NCI-H69 (cell line): ENCODE results near the gene CLEC2D.
"Not testable (repeated sequence)": the region's sequence is repeated elsewhere in the genome, so short reads cannot be mapped to it uniquely, and the experiment has no call there.

Experiments
- DNase-seq: peaks from one replicate; lab custom pipeline; 2025; lab: John Stamatoyannopoulos, UW

CLEC2D gene

GRCh38 chr12:9651265-9651729 lies 18.2 kb upstream of the CLEC2D start:
- DNase-seq = no peak

GRCh38 chr12:9660046-9660445 lies 9.5 kb upstream of the CLEC2D start:
- DNase-seq = no peak

- DNase-seq = no peak
Observed at GRCh38 chr12:9661720-9662119, 7.8 kb upstream of the CLEC2D start.

GRCh38 chr12:9662488-9662887 lies 7.0 kb upstream of the CLEC2D start:
- DNase-seq = no peak

GRCh38 chr12:9667403-9668160 lies 1.9 kb upstream of the CLEC2D start:
- DNase-seq = no peak

- no peak for DNase-seq
Observed at GRCh38 chr12:9668161-9669018, 1.1 kb upstream of the CLEC2D start.

- no peak for DNase-seq
Observed at GRCh38 chr12:9669019-9669326, 540 bp upstream of the CLEC2D start.

- DNase-seq = not testable (repeated sequence)
Observed at GRCh38 chr12:9672340-9672739, 2.8 kb downstream of the CLEC2D start.

GRCh38 chr12:9673404-9674225 lies 4.1 kb downstream of the CLEC2D start:
- peak; percentile 17 for DNase-seq

GRCh38 chr12:9674226-9674590 lies 4.7 kb downstream of the CLEC2D start:
- DNase-seq = no peak

GRCh38 chr12:9682508-9682907 lies 13.0 kb downstream of the CLEC2D start:
- not testable (repeated sequence) for DNase-seq

GRCh38 chr12:9682949-9683348 lies 13.4 kb downstream of the CLEC2D start:
- DNase-seq = not testable (repeated sequence)

GRCh38 chr12:9685366-9685765 lies 15.9 kb downstream of the CLEC2D start:
- DNase-seq = peak; percentile 33

- no peak for DNase-seq
Observed at GRCh38 chr12:9685915-9686314, 16.4 kb downstream of the CLEC2D start.

GRCh38 chr12:9687228-9687627 lies 17.7 kb downstream of the CLEC2D start:
- no peak for DNase-seq

- no peak for DNase-seq
Observed at GRCh38 chr12:9692909-9693308, 23.4 kb downstream of the CLEC2D start.

- no peak for DNase-seq
Observed at GRCh38 chr12:9694241-9694640, 24.7 kb downstream of the CLEC2D start.

GRCh38 chr12:9695150-9695549 lies 25.6 kb downstream of the CLEC2D start:
- not testable (repeated sequence) for DNase-seq

GRCh38 chr12:9695661-9696060 lies 26.1 kb downstream of the CLEC2D start:
- DNase-seq = not testable (repeated sequence)

- DNase-seq = no peak
Observed at GRCh38 chr12:9697619-9698018, 28.1 kb downstream of the CLEC2D start.

- no peak for DNase-seq
Observed at GRCh38 chr12:9698681-9699080, 29.2 kb downstream of the CLEC2D start.

- no peak for DNase-seq
Observed at GRCh38 chr12:9699269-9699897, 29.9 kb downstream of the CLEC2D start.
